Fibroblast of skin of back (primary cell): ENCODE measurements around the gene SLC37A1.
"Not testable (repeated sequence)": the region's sequence is repeated elsewhere in the genome, so short reads cannot be mapped to it uniquely, and the experiment has no call there.

Source experiments
- DNase-seq: peaks from one replicate; pipeline ENCODE4 v3.0.0-alpha.2; 2013

SLC37A1 gene

GRCh38 chr21:42597487-42598158, 84.0 kb downstream of the SLC37A1 start:
- no peak for DNase-seq

DNA sequence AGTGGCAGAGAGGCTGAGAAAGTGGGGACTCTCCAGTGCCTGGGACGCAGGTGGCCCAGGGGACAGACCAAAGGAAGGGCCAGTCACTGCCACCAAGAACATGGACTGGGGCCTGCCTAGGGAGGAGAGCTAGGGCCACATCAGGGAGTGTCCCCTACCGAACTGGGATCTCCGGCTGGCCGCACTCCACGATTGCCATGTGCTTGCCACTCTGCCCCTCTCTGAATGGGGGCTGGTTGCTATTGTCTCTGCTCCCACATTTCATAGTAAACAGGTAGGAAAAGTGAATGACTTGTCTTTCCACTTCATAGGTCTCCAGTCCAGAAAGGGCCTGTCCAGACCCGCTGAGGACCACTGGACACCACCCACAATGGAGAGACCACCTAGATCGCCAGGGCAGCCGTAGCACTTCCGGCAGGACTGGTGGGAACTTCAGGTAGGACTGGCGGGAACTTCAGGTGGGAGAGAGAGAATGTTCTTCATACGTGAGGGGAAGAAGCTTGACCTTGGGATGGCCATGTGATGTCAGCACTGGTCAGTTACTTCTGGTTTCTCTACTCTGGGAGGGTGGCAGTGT, 84.6 kb downstream of the SLC37A1 start:
- no peak for DNase-seq

DNA sequence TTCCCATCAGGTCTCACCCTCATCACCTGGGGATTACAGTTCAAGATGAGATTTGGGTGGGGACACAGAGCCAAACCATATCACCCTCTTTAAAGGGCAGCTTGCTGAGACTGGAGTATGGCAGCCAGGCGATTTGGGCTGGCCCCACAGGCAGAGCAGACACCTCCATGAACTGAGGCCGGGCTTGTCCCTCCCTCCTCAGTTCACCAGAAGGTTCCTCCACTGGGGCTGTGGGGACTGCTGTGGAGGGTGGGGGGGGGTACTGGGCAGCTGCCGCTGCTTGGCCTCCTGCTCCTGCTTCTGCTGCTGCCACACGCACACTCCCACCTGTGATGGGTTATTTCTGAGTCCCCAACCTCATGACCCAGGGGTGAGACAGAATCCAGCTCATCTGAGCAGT, 85.8 kb downstream of the SLC37A1 start:
- no peak for DNase-seq

DNA sequence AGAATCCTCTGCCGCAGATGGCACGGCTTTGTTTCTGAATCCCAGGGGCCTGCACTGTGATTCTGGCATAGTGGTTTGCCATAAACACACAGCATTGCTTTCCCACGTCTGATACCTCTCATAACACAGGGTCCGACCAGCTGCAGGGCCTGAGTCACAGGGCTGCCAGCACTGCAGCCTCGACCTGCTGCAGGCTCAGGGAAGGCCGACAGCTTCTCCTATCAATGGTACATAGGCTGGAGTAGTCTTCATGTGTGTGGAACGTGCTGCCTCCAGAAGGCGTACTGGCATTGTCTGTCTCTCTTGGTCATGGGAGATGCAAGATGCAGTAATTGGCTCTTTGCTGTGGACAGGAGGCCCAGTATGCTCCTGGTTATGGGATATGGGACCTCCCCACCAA, 86.3 kb downstream of the SLC37A1 start:
- DNase-seq: no peak

GRCh38 chr21:42601656-42602055, 88.0 kb downstream of the SLC37A1 start:
- DNase-seq: no peak

DNA sequence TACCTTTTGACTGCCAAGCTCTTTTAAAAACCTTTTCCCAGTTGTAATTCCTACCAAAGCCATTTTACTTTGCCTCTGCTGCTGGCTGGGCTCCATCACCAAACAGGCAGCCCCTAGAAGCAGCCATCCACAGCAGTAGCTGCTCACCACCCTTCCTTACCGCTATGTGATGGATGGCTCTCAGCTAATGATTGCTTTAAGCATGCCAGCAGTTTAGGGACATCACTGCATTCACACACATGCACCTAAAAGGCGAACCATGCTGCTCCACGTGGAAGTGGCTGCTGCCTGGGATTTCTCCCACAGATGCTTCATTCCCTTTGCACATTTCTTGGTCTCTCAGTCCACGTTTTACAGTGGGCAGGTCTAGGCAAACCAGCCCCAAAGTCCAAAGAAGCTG, 93.5 kb downstream of the SLC37A1 start:
- DNase-seq: no peak

- no peak for DNase-seq
Observed at GRCh38 chr21:42607525-42608102, 94.0 kb downstream of the SLC37A1 start.

DNA sequence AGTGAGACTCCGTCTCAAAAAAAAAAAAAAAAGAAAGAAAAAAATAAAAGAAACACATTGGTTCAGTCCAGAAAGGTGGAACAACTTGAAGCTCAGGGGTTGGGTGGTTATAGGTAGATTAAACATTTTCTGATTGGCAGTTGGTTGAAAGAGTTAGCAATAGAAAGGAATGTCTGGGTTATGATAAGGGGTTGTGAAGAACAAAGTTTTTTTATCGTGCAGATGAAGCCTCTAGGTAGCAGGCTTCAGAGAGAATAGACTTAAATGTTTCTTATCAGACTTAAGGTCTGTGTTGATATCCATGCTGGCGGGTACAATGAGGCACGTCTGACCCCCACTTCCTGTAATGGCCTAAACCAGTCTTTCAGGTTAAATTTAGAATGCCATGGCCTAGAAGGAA, 94.8 kb downstream of the SLC37A1 start:
- DNase-seq: no peak

DNA sequence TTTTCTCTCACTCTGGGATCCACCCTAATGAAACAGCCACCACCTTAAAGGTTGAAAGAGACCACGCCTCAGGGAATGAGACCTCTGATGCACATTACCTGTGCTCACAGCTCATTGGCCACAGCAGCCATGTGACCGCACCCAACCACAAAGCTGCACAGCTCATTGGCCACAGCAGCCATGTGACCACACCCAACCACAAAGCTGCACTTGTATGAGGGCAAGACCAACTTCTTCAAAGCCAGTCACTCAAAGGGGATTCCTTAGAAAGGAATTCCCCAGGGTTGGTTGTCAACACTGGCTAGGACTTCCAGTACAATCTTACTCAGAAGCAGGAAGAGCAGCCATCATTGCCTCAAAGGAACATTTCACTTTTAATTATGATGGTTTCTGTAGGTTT, 96.2 kb downstream of the SLC37A1 start:
- DNase-seq: no peak

DNA sequence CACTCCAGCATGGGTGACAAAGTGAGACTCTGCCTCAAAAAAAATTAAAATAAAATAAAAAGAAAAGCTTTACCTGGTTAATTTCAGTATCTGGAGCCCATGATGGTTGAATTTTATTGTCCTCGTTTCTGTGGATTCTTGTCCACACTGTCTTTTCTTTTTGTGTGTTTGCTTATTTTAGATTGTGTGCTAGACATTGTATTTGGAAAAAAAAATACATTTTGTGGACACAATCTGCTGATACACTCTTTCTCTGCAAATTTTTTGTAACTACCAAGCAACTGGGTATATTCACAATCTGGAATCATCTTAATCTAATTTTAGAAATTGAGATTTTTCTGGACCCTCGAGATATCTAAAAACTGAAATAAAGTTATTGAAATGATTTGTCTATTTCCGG, 98.2 kb downstream of the SLC37A1 start:
- no peak for DNase-seq

DNA sequence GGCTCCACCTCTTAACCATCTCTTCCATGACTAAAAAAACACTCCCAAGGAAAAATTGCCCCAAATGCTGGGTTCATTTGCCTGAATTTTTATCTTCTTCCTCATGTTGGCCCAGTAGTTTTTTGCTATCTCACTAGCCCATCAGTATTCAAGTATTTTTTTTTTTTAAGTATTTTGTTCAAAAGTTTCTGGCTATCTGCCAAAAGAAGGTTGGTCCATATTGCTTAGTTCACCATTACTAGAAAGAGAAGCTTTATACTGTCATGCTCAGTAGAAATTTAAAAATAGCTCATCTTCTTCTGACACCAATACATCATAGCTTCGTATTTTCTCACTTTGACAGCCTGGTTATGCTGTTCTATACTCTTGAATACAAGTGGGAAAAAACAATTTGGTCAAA, 98.7 kb downstream of the SLC37A1 start:
- DNase-seq: no peak

- DNase-seq: no peak
Observed at GRCh38 chr21:42613756-42614155, 100.1 kb downstream of the SLC37A1 start.

DNA sequence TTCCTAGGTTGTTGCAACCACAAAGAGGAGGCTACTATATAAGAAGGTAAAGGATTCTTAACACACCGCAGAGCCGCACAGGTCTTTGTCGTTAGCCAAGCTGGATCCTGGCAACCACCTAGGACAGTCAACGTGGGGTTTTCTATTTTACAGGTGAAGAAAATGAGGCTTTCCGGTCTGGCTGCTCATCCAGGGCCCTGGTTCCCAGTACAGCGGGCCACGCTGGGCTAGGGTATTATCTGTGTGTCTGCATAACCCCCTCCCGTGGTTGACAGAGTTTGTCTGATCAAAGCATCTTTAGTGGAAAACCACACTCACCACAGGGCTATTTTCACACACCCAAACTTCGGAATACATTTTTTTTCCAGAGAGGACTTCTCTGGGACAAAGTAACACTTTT, 100.7 kb downstream of the SLC37A1 start:
- no peak for DNase-seq

DNA sequence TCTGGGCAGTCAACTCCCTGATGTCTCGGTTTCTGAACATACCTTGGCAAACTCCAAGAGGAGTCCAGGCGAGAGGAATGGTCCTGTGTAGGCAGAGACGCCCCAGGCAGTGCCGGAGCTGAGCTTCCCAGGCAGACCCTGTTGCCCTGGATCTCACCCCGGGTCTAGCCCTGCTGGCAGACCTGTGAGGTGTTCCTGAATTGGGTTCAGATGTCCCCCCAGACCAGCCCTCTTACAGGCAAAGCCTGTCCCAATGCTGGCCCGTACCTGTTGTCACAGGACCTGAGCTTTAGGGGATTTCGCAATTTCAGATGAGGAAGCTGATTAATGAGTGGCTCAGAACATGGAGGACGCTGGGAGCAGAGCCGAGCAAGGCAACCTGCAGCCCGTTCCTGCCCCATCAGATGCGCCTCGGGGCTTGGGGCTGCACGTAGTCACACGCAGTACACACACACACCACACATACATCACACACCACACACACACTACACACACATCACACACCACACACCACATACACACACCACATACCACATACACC, 101.2 kb downstream of the SLC37A1 start:
- no peak for DNase-seq

- DNase-seq: not testable (repeated sequence)
Observed at GRCh38 chr21:42615377-42615776, 101.7 kb downstream of the SLC37A1 start.

DNA sequence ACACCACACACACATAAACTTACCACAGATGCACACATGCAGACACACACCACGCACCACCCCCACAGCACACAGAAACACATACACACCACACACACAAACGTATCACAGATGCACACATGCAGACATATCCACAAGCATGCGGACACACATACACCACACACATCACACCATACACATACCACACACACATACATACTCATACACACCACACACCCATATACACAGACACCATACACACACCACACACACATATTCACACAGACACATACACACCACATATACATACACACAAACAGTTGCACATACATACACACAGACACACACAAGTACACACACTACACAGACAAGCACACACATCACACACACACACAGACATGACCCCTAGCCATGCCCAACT, 102.3 kb downstream of the SLC37A1 start:
- DNase-seq: no peak

- no peak for DNase-seq
Observed at GRCh38 chr21:42616446-42616845, 102.8 kb downstream of the SLC37A1 start.

GRCh38 chr21:42616941-42617340, 103.3 kb downstream of the SLC37A1 start:
- DNase-seq: no peak

- DNase-seq: no peak
Observed at GRCh38 chr21:42617486-42617885, 103.8 kb downstream of the SLC37A1 start.

GRCh38 chr21:42618707-42619102, 105.1 kb downstream of the SLC37A1 start:
- no peak for DNase-seq

GRCh38 chr21:42619166-42619565, 105.5 kb downstream of the SLC37A1 start:
- DNase-seq: no peak

GRCh38 chr21:42619841-42620240, 106.2 kb downstream of the SLC37A1 start:
- no peak for DNase-seq

DNA sequence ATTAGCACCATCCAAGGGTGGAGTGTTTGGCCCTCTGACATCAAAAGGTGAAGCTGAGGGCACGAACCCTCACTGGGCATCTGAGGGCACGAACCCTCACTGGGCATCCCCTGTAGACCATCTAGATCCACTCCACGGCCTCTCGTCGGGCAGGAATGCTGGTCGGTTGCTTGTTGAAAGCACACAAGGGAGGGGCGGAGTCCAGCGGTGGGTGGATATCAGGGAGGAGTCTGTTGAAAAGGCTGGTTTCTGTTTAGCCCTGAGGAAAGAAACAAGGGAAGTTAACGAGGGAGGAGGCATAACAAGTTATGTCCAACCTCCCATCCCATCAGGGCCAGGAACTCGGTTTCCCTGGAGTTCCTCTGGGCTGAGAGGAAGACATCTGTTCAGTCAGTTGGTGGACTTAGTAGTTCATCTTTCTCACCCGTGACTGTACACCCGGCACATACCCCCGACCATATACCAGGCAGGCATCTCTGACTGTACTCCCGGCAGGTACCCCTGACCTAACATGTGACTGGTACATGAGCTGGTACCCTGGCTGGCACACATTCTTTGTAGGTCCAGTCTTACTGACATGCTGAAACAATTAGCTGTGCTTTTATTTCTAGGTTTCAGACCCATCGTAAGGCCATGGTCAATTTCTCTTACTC, 107.6 kb downstream of the SLC37A1 start:
- DNase-seq: no peak

DNA sequence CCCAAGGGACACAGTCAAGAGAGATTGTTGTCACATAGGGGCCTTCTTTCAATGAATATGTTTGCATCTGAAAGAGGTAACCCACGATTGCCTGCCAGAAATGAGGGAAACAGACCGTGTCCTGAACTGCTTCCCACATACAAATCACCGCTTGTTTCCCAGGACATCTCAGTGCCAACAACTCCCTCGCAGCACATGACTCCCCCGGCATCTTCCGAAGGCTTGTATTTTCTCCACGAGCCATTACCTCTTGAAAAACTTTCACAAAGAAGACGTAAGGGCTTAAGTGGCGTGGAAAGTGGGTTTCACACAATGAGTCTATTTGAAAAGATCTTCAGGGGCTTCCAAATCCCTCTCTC, 108.1 kb downstream of the SLC37A1 start:
- no peak for DNase-seq
